GM21529 (cell line): ENCODE results near the gene TMEM167A.

Experiments
- ATAC-seq: cut with Tn5 transposase; IDR thresholded peaks from one replicate; pipeline ENCODE4 v1.9.1; 2021; ENCODE audit not compliant: unreplicated experiment

The TMEM167A gene, protein sequence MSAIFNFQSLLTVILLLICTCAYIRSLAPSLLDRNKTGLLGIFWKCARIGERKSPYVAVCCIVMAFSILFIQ

DNA sequence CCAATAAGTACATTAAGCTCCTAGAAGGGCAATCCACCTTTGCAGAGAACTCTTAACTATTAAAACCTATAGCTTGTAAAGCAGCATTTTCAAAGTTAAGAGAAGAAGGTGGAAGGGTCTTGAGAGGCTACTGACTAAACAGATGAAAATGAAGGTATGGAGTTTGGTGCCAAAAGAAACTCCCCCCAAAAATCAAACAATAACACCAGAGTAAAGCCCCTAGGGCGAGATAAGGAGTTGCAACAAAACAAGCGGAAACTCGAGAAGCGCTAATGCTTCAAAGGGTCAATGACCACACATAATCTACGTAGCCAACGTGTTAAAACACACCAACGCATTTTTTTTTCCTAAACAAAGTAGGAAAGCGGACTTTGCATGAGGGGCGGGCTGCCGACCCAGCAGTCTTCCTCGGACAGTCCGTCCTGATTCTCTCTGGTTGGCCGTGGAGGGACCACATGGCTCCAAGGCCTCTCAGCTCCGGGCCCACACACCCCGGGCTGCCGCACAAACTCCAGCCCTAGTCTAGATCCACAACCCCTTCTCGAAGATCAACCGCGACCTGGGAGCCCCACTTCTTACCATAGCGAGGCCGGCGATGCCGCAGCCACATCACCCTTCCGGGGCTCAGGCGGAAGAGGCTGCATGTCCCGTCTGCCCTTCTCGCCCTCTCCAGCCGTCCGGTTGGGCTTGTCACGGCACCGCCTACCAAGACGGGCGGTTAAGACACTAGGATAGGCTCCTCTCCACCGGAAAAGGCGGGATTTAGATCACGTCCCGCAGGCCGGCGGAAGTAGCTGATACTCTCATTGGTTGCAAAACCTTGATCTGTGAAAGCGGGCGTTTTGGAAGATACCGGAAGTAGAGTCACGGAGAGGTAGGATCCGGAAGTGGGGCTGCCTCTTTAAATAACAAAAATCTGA lies at the start of gene TMEM167A, which contains the start of gene XRCC4:
Gene TMEM167A (minus strand): TSS at position 653 of the 920 bp plus-strand sequence. CDS start 71 bp downstream, at position 582.
Gene XRCC4 (plus strand): TSS at position 806 of the 920 bp plus-strand sequence. CDS start 27,373 bp downstream, outside the sequence.
- ATAC-seq = peak; percentile 98

DNA sequence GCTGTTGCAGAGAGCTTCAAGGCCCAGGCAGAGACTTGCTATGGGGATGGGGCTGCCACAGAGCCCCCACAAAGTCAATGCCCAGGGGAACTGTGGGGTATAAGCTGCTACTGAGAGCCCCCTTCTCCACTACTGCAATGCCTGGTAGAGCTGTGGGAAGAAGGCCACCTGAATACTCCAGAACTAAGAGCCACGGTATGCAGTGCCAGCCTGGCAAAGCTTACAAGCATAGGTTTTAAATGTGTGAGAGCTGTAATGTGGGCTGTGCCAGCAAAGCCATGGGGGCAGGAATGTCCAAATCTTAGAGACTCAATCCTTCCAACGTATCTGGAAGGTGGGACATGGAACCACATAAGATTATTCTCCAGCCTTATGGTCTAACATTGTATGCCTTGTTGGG lies 49.3 kb upstream of the TMEM167A start:
- no peak for ATAC-seq

DNA sequence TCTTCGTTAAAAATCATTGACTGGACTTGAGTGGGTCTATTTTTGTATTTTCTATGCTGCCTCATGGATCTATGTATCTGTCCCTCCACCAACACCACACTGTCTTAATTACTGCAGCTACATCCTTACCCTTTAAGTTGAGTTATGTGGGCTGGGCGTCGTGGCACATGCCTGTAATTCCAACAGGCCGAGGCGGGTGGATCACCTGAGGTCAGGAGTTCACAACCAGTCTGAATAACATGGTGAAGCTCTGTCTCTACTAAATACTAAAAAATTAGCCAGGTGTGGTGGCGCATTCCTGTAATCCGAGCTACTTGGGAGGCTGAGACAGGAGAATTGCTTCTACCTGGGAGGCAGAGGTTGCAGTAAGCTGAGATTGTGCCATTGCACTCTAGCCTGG lies 48.4 kb upstream of the TMEM167A start:
- ATAC-seq = no peak

- ATAC-seq = no peak
These were observed 47.4 kb upstream of the TMEM167A start for GRCh38 chr5:83124593-83124992.

GRCh38 chr5:83118976-83119375 lies 41.8 kb upstream of the TMEM167A start:
- no peak for ATAC-seq

DNA sequence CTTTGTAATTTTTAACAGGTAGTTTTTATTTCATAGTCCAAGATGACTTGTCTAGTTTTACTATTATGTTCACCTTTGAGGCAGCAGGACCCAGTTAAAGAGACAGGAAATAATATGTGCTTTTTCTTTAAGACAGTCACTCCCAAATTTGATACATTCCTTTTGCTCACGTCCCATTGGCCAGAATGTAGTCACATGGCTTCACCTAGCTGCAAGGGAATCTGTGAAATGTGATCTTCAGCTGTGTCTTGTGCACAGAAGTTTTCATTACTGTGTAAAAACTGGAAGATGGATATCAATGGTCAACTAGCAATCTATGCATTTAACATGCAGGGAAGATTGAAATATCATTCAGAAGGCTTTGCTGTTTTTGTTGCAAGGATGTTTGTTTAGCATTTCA lies 41.3 kb upstream of the TMEM167A start:
- ATAC-seq = no peak

GRCh38 chr5:83115816-83116215 lies 38.6 kb upstream of the TMEM167A start:
- no peak for ATAC-seq

DNA sequence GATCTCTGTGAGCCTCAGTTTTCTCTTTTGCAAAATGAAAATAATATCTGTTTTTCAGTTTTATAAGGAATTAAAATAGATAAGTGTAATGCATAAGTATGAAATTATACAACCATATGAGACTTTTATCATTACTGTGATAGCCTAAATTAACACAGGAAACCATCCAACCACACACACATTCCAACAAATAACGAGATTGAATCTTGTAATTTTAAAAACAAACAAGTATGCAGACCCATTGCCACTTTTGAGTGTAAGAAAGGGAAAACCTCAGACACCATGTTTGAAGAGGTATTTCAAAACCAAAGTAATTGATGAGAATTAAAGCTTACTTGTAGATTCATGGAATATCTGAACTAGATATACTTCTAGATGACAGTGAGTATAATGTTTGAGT lies 32.2 kb upstream of the TMEM167A start:
- no peak for ATAC-seq

DNA sequence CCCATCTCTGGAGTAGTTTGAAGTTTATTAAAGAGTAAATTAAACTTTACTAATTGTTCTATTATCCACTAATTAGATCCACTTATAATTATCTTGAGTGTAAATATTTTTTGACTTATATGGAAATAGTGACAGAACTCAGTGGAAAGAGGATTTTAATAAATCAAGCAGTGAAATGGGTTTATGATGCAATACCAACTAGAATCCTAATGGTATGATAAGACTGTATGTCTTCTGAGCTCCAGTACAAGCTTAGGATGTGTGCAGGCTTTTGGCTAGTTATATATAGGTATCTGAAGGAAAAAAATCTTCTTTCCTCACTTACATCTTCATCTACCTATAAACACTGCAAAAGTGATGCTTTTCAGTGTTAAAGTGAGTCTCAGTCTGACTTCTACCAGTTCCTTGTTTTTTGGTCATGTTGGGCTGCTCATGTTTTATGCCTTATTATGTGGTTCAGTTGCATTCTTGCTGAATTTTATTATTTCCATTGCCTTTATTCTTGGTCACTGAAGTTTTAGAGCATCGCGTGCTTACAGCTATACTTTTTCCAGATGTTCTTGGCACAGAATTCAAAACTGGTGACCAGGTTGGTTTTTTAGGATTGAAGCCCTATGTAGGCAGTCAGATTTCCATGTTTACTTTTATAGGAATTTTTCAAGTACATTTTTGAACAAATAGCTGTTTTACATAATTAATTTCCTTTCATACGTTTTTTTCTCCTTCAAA lies 30.7 kb upstream of the TMEM167A start:
- ATAC-seq = no peak

DNA sequence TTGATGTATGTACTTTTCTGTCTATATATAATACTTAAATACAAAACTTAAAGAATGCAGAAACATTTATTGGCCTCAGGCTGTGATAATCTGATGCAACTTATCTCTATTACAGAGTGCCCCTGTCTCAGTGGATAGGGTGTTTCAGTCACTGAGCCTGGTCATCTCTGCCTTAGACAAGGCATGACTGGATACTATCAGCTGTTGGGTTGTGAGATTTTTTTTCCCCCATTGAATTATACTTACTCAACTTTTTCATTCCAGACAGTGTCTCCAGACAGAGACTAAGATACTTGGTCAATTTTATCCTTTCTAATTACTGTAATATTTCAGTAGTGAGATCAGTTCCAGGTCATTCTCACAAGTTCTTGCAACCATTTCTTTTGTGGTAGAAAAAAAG lies 26.8 kb upstream of the TMEM167A start:
- no peak for ATAC-seq

- no peak for ATAC-seq
These were observed 25.3 kb upstream of the TMEM167A start for GRCh38 chr5:83102364-83102980.

- ATAC-seq = no peak
These were observed 24.3 kb upstream of the TMEM167A start for GRCh38 chr5:83101514-83101913.

GRCh38 chr5:83099445-83099844 lies 22.3 kb upstream of the TMEM167A start:
- no peak for ATAC-seq

- ATAC-seq = no peak
These were observed 21.8 kb upstream of the TMEM167A start for GRCh38 chr5:83099001-83099400.

GRCh38 chr5:83097689-83098231 lies 20.6 kb upstream of the TMEM167A start:
- peak; percentile 55 for ATAC-seq

GRCh38 chr5:83096660-83097339 lies 19.6 kb upstream of the TMEM167A start:
- no peak for ATAC-seq

GRCh38 chr5:83095957-83096539 lies 18.9 kb upstream of the TMEM167A start:
- no peak for ATAC-seq

GRCh38 chr5:83095163-83095956 lies 18.2 kb upstream of the TMEM167A start:
- no peak for ATAC-seq

DNA sequence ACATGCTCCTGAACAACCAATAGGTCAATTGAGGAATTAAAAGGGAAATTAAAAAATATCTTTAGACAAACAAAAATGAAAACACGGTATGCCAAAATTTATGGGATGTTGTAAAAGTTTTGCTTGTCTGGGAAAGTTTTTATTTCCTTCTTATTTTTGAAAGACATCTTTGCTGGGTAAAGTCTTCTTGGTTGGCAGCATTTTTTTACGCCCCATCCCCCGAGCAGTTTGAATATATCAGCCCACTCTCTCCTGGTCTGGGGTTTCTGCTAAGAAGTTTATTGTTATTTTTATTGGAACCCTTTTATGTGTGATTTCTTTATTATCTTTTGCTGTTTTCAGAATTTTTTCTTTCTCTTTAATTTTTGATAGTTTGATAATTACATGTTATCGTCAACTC lies 16.5 kb upstream of the TMEM167A start:
- no peak for ATAC-seq
